ENCODE measurements around the gene ZNF862. TPM values are rescaled to one million over a fixed set of nuclear protein-coding genes. Genes with fewer than 3 reads are reported as not detected.
"Not testable (repeated sequence)": the region's sequence is repeated elsewhere in the genome, so short reads cannot be mapped to it uniquely, and the experiment has no call there.

ZNF862 gene
- total RNA-seq, 1 donor from 2014 or later: 19.6 TPM

DNA sequence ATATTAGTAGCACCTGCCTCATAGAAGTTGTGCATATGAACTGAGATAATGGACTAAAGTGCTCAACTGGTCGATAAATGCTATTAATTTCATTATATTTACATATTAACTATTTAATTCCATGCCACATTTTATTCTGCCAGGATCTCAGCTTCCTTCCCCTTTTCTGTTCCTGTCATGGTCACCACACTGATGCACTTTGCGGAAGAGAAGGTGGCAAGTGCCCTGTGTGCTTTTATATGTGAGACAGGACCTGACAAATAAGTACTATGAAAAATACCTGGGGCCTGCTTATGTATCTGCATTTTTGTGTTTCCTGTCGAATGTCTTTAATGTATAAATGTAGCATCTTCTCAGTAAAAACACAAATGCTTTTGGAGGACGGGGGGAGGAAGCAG lies 47.8 kb downstream of the ZNF862 start:
- H3K36me3 Mint-ChIP-seq (ENCODE audit: low read depth): peaks cover 3% of the 10 kb centered on the region
- peaks cover 3% of the 10 kb centered on the region for H3K9me3 Mint-ChIP-seq
- no peak overlapping the region for H3K4me3 Mint-ChIP-seq
- TF ChIP-seq, protein P1, sequence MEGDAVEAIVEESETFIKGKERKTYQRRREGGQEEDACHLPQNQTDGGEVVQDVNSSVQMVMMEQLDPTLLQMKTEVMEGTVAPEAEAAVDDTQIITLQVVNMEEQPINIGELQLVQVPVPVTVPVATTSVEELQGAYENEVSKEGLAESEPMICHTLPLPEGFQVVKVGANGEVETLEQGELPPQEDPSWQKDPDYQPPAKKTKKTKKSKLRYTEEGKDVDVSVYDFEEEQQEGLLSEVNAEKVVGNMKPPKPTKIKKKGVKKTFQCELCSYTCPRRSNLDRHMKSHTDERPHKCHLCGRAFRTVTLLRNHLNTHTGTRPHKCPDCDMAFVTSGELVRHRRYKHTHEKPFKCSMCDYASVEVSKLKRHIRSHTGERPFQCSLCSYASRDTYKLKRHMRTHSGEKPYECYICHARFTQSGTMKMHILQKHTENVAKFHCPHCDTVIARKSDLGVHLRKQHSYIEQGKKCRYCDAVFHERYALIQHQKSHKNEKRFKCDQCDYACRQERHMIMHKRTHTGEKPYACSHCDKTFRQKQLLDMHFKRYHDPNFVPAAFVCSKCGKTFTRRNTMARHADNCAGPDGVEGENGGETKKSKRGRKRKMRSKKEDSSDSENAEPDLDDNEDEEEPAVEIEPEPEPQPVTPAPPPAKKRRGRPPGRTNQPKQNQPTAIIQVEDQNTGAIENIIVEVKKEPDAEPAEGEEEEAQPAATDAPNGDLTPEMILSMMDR (conservative IDR thresholded peaks at IDR 0.05): no peak
- DNase-seq (ENCODE audit: low read depth, low spot score): no peak
- no peaks in the 10 kb centered on the region for H3K27me3 Mint-ChIP-seq (ENCODE audit: low read depth)
- H3K27ac Mint-ChIP-seq (ENCODE audit: unreplicated experiment): no peak overlapping the region
- peaks cover 32% of the 10 kb centered on the region for H3K4me1 Mint-ChIP-seq

DNA sequence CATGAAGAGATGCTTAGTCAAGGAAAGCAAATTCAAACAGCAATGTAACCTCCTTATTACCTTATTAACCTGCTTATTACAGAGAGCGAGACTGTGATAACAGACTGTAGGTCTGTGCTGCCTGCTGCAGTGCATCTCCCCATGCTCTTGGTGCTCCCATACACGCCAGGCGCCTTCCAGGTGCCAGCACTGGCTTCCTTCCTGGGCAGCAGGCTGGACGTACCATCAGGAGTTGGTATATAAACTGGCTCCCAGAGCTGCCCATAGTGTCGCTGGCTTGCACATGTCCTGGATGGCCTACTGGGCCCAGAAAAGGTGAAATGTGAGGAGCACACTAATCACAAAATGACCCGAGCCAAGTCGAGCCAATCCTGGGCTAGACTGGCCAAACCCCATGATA lies 49.1 kb downstream of the ZNF862 start:
- H3K27ac Mint-ChIP-seq (ENCODE audit: unreplicated experiment): no peak overlapping the region
- H3K36me3 Mint-ChIP-seq (ENCODE audit: low read depth): peaks cover 3% of the 10 kb centered on the region
- TF ChIP-seq, protein P1 (conservative IDR thresholded peaks at IDR 0.05): no peak
- DNase-seq (ENCODE audit: low read depth, low spot score): no peak
- peaks cover 3% of the 10 kb centered on the region for H3K9me3 Mint-ChIP-seq
- peaks cover 25% of the 10 kb centered on the region for H3K4me1 Mint-ChIP-seq
- no peaks in the 10 kb centered on the region for H3K27me3 Mint-ChIP-seq (ENCODE audit: low read depth)
- no peak overlapping the region for H3K4me3 Mint-ChIP-seq

DNA sequence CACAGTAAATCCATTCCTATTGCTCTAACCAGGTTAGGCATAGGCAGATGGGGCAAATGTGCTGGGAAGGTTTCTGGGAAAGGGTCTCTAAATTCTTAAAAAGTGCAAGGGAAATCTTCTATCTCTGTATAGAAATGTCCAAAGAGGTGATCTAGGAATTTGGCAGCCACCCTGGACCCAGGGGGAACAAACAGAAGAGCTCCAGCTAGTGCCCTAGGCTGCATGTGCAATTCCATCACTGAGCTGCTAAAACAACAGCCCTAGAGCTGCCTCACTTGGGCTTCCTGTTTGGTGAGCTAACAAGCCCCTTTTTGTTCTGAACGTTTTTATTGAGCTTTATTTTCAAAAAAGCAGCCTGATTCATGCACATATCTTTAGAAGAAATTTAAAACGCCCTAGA lies 52.5 kb downstream of the ZNF862 start:
- not testable (repeated sequence) for H3K36me3 Mint-ChIP-seq (ENCODE audit: low read depth); H3K4me1 Mint-ChIP-seq; H3K27ac Mint-ChIP-seq (ENCODE audit: unreplicated experiment); H3K4me3 Mint-ChIP-seq; H3K9me3 Mint-ChIP-seq; H3K27me3 Mint-ChIP-seq (ENCODE audit: low read depth); DNase-seq (ENCODE audit: low read depth, low spot score)

DNA sequence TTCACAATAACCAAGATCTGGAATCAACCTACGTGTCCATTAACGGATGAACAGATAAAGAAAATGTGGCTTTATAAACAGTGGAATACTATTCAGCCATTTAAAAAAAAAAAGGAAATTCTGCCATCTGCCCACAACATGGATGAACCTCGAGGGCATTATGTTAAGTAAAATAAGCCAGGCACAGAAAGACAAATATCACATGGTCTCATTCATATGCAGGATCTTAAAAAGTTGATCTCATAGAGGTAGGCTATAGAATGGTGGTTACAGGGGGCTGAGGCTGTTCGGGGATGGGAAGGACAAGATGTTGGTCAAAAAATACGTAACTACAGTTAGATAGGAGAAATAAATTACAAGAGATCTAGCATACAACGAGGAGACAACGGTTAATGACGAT lies 56.8 kb downstream of the ZNF862 start:
- not testable (repeated sequence) for H3K4me3 Mint-ChIP-seq; DNase-seq (ENCODE audit: low read depth, low spot score); H3K4me1 Mint-ChIP-seq; H3K27ac Mint-ChIP-seq (ENCODE audit: unreplicated experiment); H3K36me3 Mint-ChIP-seq (ENCODE audit: low read depth); H3K9me3 Mint-ChIP-seq; H3K27me3 Mint-ChIP-seq (ENCODE audit: low read depth)

DNA sequence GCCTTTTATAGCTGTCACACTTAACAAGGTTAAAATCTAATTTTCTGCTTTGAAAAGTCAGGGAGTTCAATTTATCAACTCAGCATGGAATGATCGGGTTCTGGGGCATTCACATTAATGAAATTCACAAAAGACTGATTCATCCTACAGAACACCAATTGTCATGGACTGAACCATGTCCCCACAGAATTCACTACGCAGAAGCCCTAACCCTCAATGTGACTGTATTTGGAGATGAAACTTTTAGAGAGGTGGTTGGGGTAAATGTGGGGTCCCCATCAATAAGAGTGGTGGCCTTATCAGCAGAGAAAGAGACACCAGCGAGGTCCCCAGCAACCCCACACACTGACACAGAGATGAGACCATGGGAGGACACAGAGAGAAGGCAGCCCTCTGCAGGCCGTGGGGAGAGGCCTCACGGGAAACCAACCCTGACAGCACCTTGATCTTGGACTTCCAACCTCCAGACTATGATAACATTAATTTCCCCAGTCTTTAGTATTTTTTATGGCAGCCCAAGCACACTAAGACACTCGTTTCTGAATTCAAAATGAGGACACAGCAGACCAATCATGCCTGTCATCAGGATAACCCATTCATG lies 69.7 kb downstream of the ZNF862 start:
- not testable (repeated sequence) for DNase-seq (ENCODE audit: low read depth, low spot score); H3K27ac Mint-ChIP-seq (ENCODE audit: unreplicated experiment); H3K4me3 Mint-ChIP-seq; H3K9me3 Mint-ChIP-seq; H3K36me3 Mint-ChIP-seq (ENCODE audit: low read depth); H3K27me3 Mint-ChIP-seq (ENCODE audit: low read depth)
- H3K4me1 Mint-ChIP-seq: peaks cover 12% of the 10 kb centered on the region

DNA sequence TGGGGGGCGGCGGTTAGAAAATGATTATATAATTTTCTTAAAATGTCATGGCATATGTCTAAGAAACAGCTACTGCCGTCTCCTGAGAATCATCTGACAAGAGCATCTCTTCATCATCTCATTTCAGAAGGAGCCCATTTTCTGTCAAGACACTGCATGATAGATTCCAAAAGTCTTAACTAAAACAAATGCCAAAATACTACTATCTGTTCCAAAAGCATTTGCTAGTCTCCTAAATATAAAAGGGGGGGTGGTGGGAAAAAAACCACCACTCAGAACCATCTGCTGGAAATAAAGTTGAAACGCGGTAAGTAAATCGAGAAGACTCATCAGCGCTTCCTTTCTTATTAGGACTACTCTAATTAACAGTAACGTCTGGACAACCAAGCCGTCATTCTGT lies 72.0 kb downstream of the ZNF862 start:
- not testable (repeated sequence) for DNase-seq (ENCODE audit: low read depth, low spot score); H3K27me3 Mint-ChIP-seq (ENCODE audit: low read depth); H3K27ac Mint-ChIP-seq (ENCODE audit: unreplicated experiment); H3K4me3 Mint-ChIP-seq; H3K9me3 Mint-ChIP-seq; H3K36me3 Mint-ChIP-seq (ENCODE audit: low read depth)
- H3K4me1 Mint-ChIP-seq: peaks cover 12% of the 10 kb centered on the region

DNA sequence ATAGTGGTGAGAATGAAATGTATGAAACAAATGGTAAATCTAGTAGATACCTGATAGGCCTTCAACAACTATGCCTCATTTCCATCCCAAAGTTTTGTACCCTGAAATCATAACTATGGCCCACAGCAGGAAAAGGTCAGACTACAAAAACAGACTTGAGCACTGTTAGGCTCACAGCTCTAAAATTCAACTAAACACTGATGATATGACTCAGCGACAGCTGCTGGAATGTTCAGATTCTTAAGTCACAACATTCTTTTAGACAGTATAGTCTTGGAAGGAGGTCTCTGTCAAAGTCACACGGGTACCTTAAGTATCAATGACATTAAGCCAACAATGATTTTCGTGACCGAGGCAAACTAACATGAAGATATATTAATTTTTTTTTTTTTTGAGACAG lies 74.0 kb downstream of the ZNF862 start:
- H3K27me3 Mint-ChIP-seq (ENCODE audit: low read depth); H3K4me3 Mint-ChIP-seq; H3K36me3 Mint-ChIP-seq (ENCODE audit: low read depth); H3K27ac Mint-ChIP-seq (ENCODE audit: unreplicated experiment); DNase-seq (ENCODE audit: low read depth, low spot score); H3K9me3 Mint-ChIP-seq: not testable (repeated sequence)
- peaks cover 11% of the 10 kb centered on the region for H3K4me1 Mint-ChIP-seq

Other genes starting within 250 kb of the ZNF862 start
- 1.9 and 2.3 TPM in 2 replicates for gene ZNF467, start 64.8 kb upstream of the ZNF862 start, total RNA-seq
- 86.5 and 87.4 TPM in 2 replicates for gene ATP6V0E2, start 35.6 kb downstream of the ZNF862 start, total RNA-seq

Measured in neural crest cell (in vitro differentiated cells).